Measurements from ENCODE around the gene PKLR. TPM values are rescaled to one million over a fixed set of nuclear protein-coding genes. Genes with fewer than 3 reads are reported as not detected.

The PKLR gene
- total and polyA plus RNA-seq, 2 of the 8 experiments (the other 6 are each of a cell fraction or from before 2014, with no cell fraction given): 2.3 to 7.5 TPM

GRCh38 chr1:155324037-155324716, 22.9 kb upstream of the PKLR start (continued):
- no peak for TF ChIP-seq CBX5 (IDR thresholded peaks at IDR 0.05; ENCODE audit: low read depth, low read length)
- peak; percentile 97 for TF ChIP-seq USF2 (IDR thresholded peaks at IDR 0.05; ENCODE audit: low read length)
- TF ChIP-seq SP2 (IDR thresholded peaks at IDR 0.05; ENCODE audit: low read length): no peak
- TF ChIP-seq CHD7 (IDR thresholded peaks at IDR 0.05; ENCODE audit: insufficient replicate concordance, low read length): no peak
- TF ChIP-seq HDAC6 (IDR thresholded peaks at IDR 0.05; ENCODE audit: low read depth, low read length): no peak
- no peak for TF ChIP-seq KDM5A (IDR thresholded peaks at IDR 0.05; ENCODE audit: low read length)
- TF ChIP-seq KDM4A (IDR thresholded peaks at IDR 0.05; ENCODE audit: low read depth, low read length, severe bottlenecking): peak; percentile 32
- TF ChIP-seq SP4 (IDR thresholded peaks at IDR 0.05; ENCODE audit: low read length): 0 out of 2 replicates have a peak, but pooled peaks have one; percentile 4
- TF ChIP-seq ZNF274 (IDR thresholded peaks at IDR 0.05; ENCODE audit: borderline replicate concordance, extremely low read depth, low read length): no peak

Data from H1 (cell line).